SK-N-MC (cell line): ENCODE data around the gene NPLOC4.

Source experiments
- EZH2 ChIP-seq: fragments of 200-600 bp; sonication (generic); IDR thresholded peaks from one replicate; pipeline ENCODE4 v1.6.1; 2017; ENCODE audit warnings: antibody characterized with exemption
- POLR2AphosphoS5 ChIP-seq: IDR thresholded peaks from 2 replicates; pipeline ENCODE4 v1.6.1; 2012; ENCODE audit warnings: mild to moderate bottlenecking, low read depth, low read length, borderline replicate concordance

DNA sequence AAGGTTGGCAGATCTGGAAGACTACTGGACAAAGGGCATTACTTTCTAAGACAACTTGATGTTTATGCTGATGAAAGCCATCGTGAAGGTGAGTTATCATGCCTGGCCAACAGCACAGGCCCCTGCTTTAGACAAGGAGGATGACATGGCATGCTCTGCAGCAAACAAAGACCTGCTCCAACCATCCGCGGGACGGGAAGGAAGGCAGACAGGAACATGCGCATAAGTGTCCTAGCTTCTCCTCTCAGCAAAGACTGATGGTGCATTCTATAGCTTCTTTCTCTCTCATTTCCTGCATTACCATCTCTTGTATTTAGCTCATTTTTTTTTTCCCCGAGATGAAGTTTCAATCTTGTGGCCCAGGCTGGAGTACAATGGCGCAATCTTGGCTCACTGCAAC is 5.4 kb downstream of the NPLOC4 start:
- TF ChIP-seq EZH2 (no peak), POLR2AphosphoS5 (no peak)
